ENCODE results near the gene HSF2BP. TPM values are rescaled to one million over a fixed set of nuclear protein-coding genes. Genes with fewer than 3 reads are reported as not detected.

Gene HSF2BP
- total RNA-seq, result 1.6 and 4.4 TPM in 2 replicates

DNA sequence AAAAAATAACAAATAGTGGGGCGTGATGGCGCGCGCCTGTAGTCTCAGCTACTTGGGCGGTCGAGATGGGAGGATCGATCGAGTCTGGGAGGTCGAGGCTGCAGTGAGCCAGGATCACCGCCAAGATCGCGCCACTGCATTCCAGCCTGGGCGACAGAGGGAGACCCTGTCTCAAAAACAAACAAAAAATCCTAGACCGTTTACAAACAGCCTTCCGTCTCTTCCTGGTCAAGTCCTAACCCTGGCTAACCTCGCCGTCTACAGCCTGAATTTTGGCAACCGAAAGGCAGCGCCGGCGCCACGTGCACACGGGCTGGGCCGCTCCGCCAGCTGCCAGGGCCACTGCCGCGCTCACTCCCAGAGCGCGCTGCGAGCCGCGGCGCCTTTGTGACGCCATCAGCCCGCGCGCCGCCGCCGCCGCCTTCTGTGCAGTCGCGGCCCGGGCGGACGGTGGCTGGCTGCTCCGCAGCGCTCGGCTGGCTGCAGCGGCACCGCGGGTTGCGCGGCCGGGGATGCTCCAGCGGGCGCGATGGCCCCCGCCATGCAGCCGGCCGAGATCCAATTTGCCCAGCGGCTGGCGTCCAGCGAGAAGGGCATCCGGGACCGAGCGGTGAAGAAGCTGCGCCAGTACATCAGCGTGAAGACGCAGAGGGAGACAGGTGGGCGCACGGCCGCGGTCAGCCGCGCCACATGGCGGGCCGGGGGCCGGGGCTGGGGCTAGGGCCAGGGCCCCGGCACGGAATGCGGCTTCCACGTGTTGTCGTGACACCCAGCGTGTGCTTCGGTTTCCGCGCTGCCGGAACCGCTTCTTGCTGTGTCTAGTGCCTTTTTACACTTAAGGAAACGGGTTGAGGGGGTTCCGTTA lies at the start of gene HSF2BP, which contains the start of gene RRP1B:
HSF2BP (minus strand) TSS at position 353 of the 865 bp plus-strand sequence. CDS start 1,392 bp downstream, outside the sequence.
RRP1B (plus strand) TSS at position 425 of the 865 bp plus-strand sequence; CDS start at position 530, 105 bp downstream.

Small RNA genes within 50 kb of the gene (small RNA-seq; reads per million reads assigned to genes)
- not detected for gene MIR6070 (ENCODE audit: low replicate concordance)

Other genes with a start within 250 kb of the HSF2BP start
- gene SIK1, start 232.4 kb downstream of the HSF2BP start, total RNA-seq, result 1.7 and 6.8 TPM in 2 replicates
- gene RRP1B, start 72 bp upstream of the HSF2BP start, total RNA-seq, result 19.7 and 38.4 TPM in 2 replicates
- gene PDXK, start 59.6 kb upstream of the HSF2BP start, total RNA-seq, result 96.1 and 192 TPM in 2 replicates
- 10.5 and 16.9 TPM in 2 replicates for gene CSTB, start 116.8 kb upstream of the HSF2BP start, total RNA-seq
- gene RRP1, start 130.1 kb upstream of the HSF2BP start, total RNA-seq, result 19.7 and 22.2 TPM in 2 replicates
- gene AGPAT3, start 205.7 kb upstream of the HSF2BP start, total RNA-seq, result 52.1 and 59.0 TPM in 2 replicates

All from placental pericyte (primary cell).